HepG2 (cell line): ENCODE data around the gene MICA. TPM values are rescaled to one million over a fixed set of nuclear protein-coding genes. Genes with fewer than 3 reads are reported as not detected.
A peak's percentile ranks its signal among the peaks of the same experiment; 100 is the strongest.

Experiments used
- ATRX ChIP-seq: sonication (generic); formaldehyde crosslinking; IDR thresholded peaks from 2 replicates; pipeline ENCODE4 v1.4.0; 2020; ENCODE audit warnings: missing genetic modification reagents, borderline replicate concordance
- HOXA3 ChIP-seq: sonication (generic); formaldehyde crosslinking; IDR thresholded peaks from 2 replicates; pipeline ENCODE4 v1.5.0; 2020; ENCODE audit warnings: missing genetic modification reagents
- KDM3A ChIP-seq: IDR thresholded peaks from 2 replicates; pipeline ENCODE4 v1.6.1; 2018; ENCODE audit warnings: low read depth, missing compliant biosample characterization
- LCORL ChIP-seq, 2 experiments: fragments of 450-650 bp in 1 of 2; sonication (generic) in 1 of 2; formaldehyde crosslinking in 1 of 2; IDR thresholded peaks; 2 replicates each; pipeline versions ENCODE4 v1.5.0 to v1.6.1; 2017 to 2020; ENCODE audit warnings: antibody characterized with exemption in 1 of 2, missing genetic modification reagents in 1 of 2
- MAFG ChIP-seq: sonication (generic); formaldehyde crosslinking; IDR thresholded peaks from 2 replicates; pipeline ENCODE4 v1.5.1; 2020; ENCODE audit warnings: mild to moderate bottlenecking, missing genetic modification reagents
- NR2F6 ChIP-seq, 2 experiments: IDR thresholded peaks; 2 replicates each; pipeline ENCODE4 v1.6.1; 2016; ENCODE audit warnings: antibody characterized with exemption in 1 of 2, mild to moderate bottlenecking in 1 of 2
- ZBTB7A ChIP-seq: sonication (generic); formaldehyde crosslinking; IDR thresholded peaks from 2 replicates; pipeline ENCODE4 v1.8.0; 2022; ENCODE audit warnings: mild to moderate bottlenecking, missing genetic modification reagents
- ZBTB8A ChIP-seq: sonication (generic); formaldehyde crosslinking; IDR thresholded peaks from 2 replicates; pipeline ENCODE4 v1.4.0; 2020; ENCODE audit warnings: mild to moderate bottlenecking, low read depth, missing genetic modification reagents, borderline replicate concordance
- ZNF431 ChIP-seq: sonication (generic); formaldehyde crosslinking; IDR thresholded peaks from 2 replicates; pipeline ENCODE4 v1.9.0; 2022; ENCODE audit warnings: missing genetic modification reagents, low read depth, mild to moderate bottlenecking, borderline replicate concordance
- ZNF737 ChIP-seq: sonication (generic); formaldehyde crosslinking; IDR thresholded peaks from 2 replicates; pipeline ENCODE4 v1.5.0; 2020; ENCODE audit warnings: missing genetic modification reagents, mild to moderate bottlenecking, borderline replicate concordance
- polyA plus RNA-seq, 8 experiments: library from polyadenylated mRNA; depleted of rRNA in 3 of 8; stranded (reverse) in 7 of 8; unstranded in 1 of 8; fragments of >200 nt; fragmentation: Illumina TruSeq in 4 of 8; extraction: Trizol in 4 of 8; gene quantifications; 2 replicates each; pipeline versions ENCODE4 v1.2.1 to v1.2.3, GENCODE V29; 2011 to 2016; ENCODE audit warnings: low read depth in 4 of 8, missing spikeins in 1 of 8, mixed read lengths in 1 of 8; ENCODE audit not compliant: insufficient read depth in 1 of 8
- total RNA-seq, 5 experiments: library from RNA; depleted of rRNA; stranded (reverse); fragments of >200 nt; fragmentation: Illumina TruSeq; extraction: Trizol; gene quantifications; 2 replicates each; pipeline ENCODE4 v1.2.3, GENCODE V29; 2016; ENCODE audit warnings: low read depth in 1 of 5
- TF ChIP-seq, protein P1 (sequence below): sonication (generic); formaldehyde crosslinking; IDR thresholded peaks from 2 replicates; pipeline ENCODE4 v1.5.0; 2020; ENCODE audit warnings: mild to moderate bottlenecking, missing genetic modification reagents, borderline replicate concordance
- TF ChIP-seq, protein P2 (sequence below): sonication (generic); formaldehyde crosslinking; IDR thresholded peaks from 2 replicates; pipeline ENCODE4 v1.5.0; 2020; ENCODE audit warnings: mild to moderate bottlenecking, missing genetic modification reagents, borderline replicate concordance
- TF ChIP-seq, protein P3 (sequence below): sonication (generic); formaldehyde crosslinking; IDR thresholded peaks from 2 replicates; pipeline ENCODE4 v1.4.0; 2020; ENCODE audit warnings: missing genetic modification reagents

MICA gene
- total and polyA plus RNA-seq, 2 of the 13 experiments (the other 11 are each of a cell fraction or from before 2014, with no cell fraction given): 21.6 to 38.1 TPM

DNA sequence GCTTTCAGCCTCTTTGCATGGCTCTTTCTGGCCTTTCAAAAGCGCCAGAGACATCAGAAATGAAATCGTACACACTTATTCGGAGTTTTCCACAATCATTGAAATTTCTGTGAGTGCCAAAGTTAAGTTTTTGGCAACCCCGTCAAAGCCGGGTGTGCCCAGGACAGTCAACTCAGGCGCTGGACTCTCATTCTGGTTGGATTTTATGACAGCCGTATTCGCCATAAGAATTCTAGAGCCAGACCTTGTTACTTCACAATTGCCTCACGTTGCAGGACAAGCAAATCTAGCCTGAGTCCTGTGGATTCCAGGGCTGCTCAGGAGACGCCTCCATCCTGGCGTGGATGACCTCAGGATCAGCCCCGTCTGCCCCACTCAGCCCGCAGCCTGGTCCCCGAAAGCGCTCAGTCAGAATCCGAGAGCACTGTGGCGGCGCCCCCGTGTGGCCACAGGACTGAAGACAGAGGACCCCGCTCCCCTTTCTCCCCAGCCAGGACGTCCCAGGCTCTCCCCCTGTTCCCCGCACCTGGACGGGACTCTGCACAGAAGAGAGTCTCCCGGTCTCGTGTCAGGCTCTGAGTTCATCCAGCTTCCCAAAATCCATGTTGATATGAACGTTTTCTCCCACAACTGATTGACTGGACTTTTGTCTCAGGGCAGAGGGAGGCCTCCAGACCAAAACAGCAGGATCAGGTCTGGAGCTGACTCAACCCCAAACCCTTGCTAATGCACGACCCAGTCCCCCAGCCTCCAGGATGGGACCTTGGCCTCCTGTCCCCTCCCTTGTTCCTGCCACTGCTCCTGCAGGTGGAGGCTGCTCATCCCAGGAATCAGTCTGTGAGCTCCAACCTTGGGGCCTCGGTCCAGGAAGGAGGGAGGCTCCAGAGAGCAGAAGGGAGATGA lies 38.2 kb downstream of the MICA start (continued):
- TF ChIP-seq, protein P1, sequence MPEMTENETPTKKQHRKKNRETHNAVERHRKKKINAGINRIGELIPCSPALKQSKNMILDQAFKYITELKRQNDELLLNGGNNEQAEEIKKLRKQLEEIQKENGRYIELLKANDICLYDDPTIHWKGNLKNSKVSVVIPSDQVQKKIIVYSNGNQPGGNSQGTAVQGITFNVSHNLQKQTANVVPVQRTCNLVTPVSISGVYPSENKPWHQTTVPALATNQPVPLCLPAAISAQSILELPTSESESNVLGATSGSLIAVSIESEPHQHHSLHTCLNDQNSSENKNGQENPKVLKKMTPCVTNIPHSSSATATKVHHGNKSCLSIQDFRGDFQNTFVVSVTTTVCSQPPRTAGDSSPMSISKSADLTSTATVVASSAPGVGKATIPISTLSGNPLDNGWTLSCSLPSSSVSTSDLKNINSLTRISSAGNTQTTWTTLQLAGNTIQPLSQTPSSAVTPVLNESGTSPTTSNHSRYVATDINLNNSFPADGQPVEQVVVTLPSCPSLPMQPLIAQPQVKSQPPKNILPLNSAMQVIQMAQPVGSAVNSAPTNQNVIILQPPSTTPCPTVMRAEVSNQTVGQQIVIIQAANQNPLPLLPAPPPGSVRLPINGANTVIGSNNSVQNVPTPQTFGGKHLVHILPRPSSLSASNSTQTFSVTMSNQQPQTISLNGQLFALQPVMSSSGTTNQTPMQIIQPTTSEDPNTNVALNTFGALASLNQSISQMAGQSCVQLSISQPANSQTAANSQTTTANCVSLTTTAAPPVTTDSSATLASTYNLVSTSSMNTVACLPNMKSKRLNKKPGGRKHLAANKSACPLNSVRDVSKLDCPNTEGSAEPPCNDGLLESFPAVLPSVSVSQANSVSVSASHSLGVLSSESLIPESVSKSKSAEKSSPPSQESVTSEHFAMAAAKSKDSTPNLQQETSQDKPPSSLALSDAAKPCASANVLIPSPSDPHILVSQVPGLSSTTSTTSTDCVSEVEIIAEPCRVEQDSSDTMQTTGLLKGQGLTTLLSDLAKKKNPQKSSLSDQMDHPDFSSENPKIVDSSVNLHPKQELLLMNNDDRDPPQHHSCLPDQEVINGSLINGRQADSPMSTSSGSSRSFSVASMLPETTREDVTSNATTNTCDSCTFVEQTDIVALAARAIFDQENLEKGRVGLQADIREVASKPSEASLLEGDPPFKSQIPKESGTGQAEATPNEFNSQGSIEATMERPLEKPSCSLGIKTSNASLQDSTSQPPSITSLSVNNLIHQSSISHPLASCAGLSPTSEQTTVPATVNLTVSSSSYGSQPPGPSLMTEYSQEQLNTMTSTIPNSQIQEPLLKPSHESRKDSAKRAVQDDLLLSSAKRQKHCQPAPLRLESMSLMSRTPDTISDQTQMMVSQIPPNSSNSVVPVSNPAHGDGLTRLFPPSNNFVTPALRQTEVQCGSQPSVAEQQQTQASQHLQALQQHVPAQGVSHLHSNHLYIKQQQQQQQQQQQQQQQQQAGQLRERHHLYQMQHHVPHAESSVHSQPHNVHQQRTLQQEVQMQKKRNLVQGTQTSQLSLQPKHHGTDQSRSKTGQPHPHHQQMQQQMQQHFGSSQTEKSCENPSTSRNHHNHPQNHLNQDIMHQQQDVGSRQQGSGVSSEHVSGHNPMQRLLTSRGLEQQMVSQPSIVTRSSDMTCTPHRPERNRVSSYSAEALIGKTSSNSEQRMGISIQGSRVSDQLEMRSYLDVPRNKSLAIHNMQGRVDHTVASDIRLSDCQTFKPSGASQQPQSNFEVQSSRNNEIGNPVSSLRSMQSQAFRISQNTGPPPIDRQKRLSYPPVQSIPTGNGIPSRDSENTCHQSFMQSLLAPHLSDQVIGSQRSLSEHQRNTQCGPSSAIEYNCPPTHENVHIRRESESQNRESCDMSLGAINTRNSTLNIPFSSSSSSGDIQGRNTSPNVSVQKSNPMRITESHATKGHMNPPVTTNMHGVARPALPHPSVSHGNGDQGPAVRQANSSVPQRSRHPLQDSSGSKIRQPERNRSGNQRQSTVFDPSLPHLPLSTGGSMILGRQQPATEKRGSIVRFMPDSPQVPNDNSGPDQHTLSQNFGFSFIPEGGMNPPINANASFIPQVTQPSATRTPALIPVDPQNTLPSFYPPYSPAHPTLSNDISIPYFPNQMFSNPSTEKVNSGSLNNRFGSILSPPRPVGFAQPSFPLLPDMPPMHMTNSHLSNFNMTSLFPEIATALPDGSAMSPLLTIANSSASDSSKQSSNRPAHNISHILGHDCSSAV (CRISPR knock-in tag): no peak
- TF ChIP-seq ZNF431 (no peak), MAFG (CRISPR knock-in tag) (peak; percentile 40; the same call in 1 of the 2 replicates), HOXA3 (CRISPR knock-in tag) (peak; percentile 34; the same call in 1 of the 2 replicates), ZBTB7A (CRISPR knock-in tag) (no peak), ZBTB8A (no peak), KDM3A (0 out of 2 replicates have a peak, but pooled peaks have one; percentile 54), ZNF737 (no peak), LCORL (IDR thresholded peaks at IDR 0.05) (no peak), LCORL (CRISPR knock-in tag; IDR thresholded peaks at IDR 0.05) (peak; percentile 87), NR2F6 (IDR thresholded peaks at IDR 0.05) (no peak), NR2F6 (CRISPR knock-in tag; IDR thresholded peaks at IDR 0.05) (0 out of 2 replicates have a peak, but pooled peaks have one; percentile 18), ATRX (CRISPR knock-in tag) (no peak)
- TF ChIP-seq, protein P2, sequence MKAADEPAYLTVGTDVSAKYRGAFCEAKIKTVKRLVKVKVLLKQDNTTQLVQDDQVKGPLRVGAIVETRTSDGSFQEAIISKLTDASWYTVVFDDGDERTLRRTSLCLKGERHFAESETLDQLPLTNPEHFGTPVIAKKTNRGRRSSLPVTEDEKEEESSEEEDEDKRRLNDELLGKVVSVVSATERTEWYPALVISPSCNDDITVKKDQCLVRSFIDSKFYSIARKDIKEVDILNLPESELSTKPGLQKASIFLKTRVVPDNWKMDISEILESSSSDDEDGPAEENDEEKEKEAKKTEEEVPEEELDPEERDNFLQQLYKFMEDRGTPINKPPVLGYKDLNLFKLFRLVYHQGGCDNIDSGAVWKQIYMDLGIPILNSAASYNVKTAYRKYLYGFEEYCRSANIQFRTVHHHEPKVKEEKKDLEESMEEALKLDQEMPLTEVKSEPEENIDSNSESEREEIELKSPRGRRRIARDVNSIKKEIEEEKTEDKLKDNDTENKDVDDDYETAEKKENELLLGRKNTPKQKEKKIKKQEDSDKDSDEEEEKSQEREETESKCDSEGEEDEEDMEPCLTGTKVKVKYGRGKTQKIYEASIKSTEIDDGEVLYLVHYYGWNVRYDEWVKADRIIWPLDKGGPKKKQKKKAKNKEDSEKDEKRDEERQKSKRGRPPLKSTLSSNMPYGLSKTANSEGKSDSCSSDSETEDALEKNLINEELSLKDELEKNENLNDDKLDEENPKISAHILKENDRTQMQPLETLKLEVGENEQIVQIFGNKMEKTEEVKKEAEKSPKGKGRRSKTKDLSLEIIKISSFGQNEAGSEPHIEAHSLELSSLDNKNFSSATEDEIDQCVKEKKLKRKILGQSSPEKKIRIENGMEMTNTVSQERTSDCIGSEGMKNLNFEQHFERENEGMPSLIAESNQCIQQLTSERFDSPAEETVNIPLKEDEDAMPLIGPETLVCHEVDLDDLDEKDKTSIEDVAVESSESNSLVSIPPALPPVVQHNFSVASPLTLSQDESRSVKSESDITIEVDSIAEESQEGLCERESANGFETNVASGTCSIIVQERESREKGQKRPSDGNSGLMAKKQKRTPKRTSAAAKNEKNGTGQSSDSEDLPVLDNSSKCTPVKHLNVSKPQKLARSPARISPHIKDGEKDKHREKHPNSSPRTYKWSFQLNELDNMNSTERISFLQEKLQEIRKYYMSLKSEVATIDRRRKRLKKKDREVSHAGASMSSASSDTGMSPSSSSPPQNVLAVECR (CRISPR knock-in tag): peak; percentile 23; the same call in 1 of the 2 replicates
- TF ChIP-seq, protein P3, sequence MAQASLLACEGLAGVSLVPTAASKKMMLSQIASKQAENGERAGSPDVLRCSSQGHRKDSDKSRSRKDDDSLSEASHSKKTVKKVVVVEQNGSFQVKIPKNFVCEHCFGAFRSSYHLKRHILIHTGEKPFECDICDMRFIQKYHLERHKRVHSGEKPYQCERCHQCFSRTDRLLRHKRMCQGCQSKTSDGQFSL (CRISPR knock-in tag): no peak
